ENCODE results near the gene MRPL51. TPM values are rescaled to one million over a fixed set of nuclear protein-coding genes. Genes with fewer than 3 reads are reported as not detected.
"Not testable (repeated sequence)": the region's sequence is repeated elsewhere in the genome, so short reads cannot be mapped to it uniquely, and the experiment has no call there.

Gene MRPL51
- total and polyA plus RNA-seq, 2 of the 8 experiments (the other 6 are each of a cell fraction or from before 2014, with no cell fraction given) = 119 to 331 TPM

GRCh38 chr12:6537580-6538419 is 44.7 kb upstream of the MRPL51 start:
- not testable (repeated sequence) for H3K4me3 ChIP-seq (ENCODE audit: extremely low read depth in 1 of 4, insufficient read depth in 2 of 4, low read depth in 3 of 4, low read length in 4 of 4); H3K27ac ChIP-seq (ENCODE audit: low read depth, low read length)
- peaks cover 10 to 23% of the 10 kb centered on the region in 2 experiments for H4K20me1 ChIP-seq (replicated peaks in 1 of 2; ENCODE audit: control insufficient read depth in 1 of 2, insufficient read depth in 2 of 2, low read length in 2 of 2)
- TF ChIP-seq SP1 (IDR thresholded peaks at IDR 0.05; ENCODE audit: low read depth, low read length) (peak; percentile 84; the same call in 1 of the 2 replicates), SIN3A (conservative IDR thresholded peaks at IDR 0.05 in 1 of 2, IDR thresholded peaks at IDR 0.05 in 1 of 2; ENCODE audit: low read depth in 1 of 2, low read length in 2 of 2) (peak; percentile 38 to 83; a peak in 3 of 4 replicates), CTCF (IDR thresholded peaks at IDR 0.05; ENCODE audit: control extremely low read depth in 1 of 3, insufficient read depth in 1 of 3, low read depth in 1 of 3, low read length in 3 of 3) (peak in 2 of 3 experiments; percentile 61 to 77; a peak in 3 of 4 replicates), POLR2AphosphoS5 (IDR thresholded peaks at IDR 0.05; ENCODE audit: low read depth, low read length) (peak; percentile 89; the same call in 1 of the 2 replicates), RAD21 (IDR thresholded peaks at IDR 0.05 in 1 of 2, conservative IDR thresholded peaks at IDR 0.05 in 1 of 2; ENCODE audit: low read depth in 2 of 2, low read length in 2 of 2) (peak; percentile 43 to 48), TEAD4 (IDR thresholded peaks at IDR 0.05; ENCODE audit: low read depth, low read length) (peak; percentile 59), SIX5 (IDR thresholded peaks at IDR 0.05; ENCODE audit: low read depth, low read length) (peak; percentile 47; the same call in 1 of the 2 replicates)

More at GRCh38 chr12:6537580-6538419, 44.7 kb upstream of the MRPL51 start:
- H3K9ac ChIP-seq (replicated peaks in 1 of 4; ENCODE audit: extremely low read depth in 1 of 4, low read depth in 3 of 4, low read length in 3 of 4); H4K91ac ChIP-seq (replicated peaks; ENCODE audit: insufficient read length, low read length); H3K79me1 ChIP-seq (ENCODE audit: low read depth, low read length); H3K9me3 ChIP-seq (ENCODE audit: insufficient read depth in 2 of 2, low read depth in 1 of 2, low read length in 1 of 2); H2BK120ac ChIP-seq (replicated peaks; ENCODE audit: low read depth, low read length); H2AK5ac ChIP-seq (ENCODE audit: low read depth, low read length); H2BK5ac ChIP-seq (ENCODE audit: low read depth, low read length); H3K14ac ChIP-seq (ENCODE audit: insufficient read length); H3K4me2 ChIP-seq (ENCODE audit: insufficient read depth in 1 of 2, low read depth in 2 of 2, low read length in 2 of 2); H4K5ac ChIP-seq (ENCODE audit: insufficient read length, low read depth, low read length); H3K4ac ChIP-seq (replicated peaks; ENCODE audit: insufficient read length, low read depth, low read length); FAIRE-seq; H2BK12ac ChIP-seq (ENCODE audit: low read depth, low read length); H2BK20ac ChIP-seq (ENCODE audit: low read length); H2AFZ ChIP-seq (ENCODE audit: low read length); H4K8ac ChIP-seq (ENCODE audit: extremely low read depth, insufficient read depth, low read length); H3K23ac ChIP-seq (ENCODE audit: insufficient read length); H3K27me3 ChIP-seq (replicated peaks in 1 of 4; ENCODE audit: control insufficient read depth in 3 of 4, extremely low read depth in 1 of 4, insufficient read depth in 3 of 4, low read length in 3 of 4); H3K56ac ChIP-seq (replicated peaks; ENCODE audit: insufficient read length, low read depth, low read length); H3K18ac ChIP-seq (ENCODE audit: extremely low read depth, low read length); H2BK15ac ChIP-seq (ENCODE audit: low read length): not testable (repeated sequence)
- H3K36me3 ChIP-seq (ENCODE audit: control insufficient read depth in 2 of 4, insufficient read depth in 4 of 4, low read length in 3 of 4) = peaks cover 23 to 39% (median 28%) of the 10 kb centered on the region in 4 experiments
- WGBS, 2 experiments (ENCODE audit: extremely low coverage in 1 of 2, insufficient coverage in 1 of 2, insufficient read length in 1 of 2, insufficient replicate concordance in 2 of 2, low coverage in 1 of 2, low lambda C conversion rate in 2 of 2, missing lambda C conversion rate in 1 of 2) = 75% methylated on average over 17 of the region's 17 CpGs; no CpG with 5 or more reads in 1 of the 2 experiments
- H3K23me2 ChIP-seq (ENCODE audit: low read depth, low read length) = peaks cover 13% of the 10 kb centered on the region
- POLR2A ChIA-PET (ENCODE audit: partially characterized antibody) = interaction anchor here (0.6 to 11.4 kb wide), 42 partner anchors 12 to 483 kb away, joined by 3 to 665 read pairs (median 5); partner anchors contain the start of genes CHD4, IFFO1, MRPL51 and NCAPD2
- H3K4me1 ChIP-seq (replicated peaks in 1 of 4; ENCODE audit: control insufficient read depth in 3 of 4, insufficient read depth in 4 of 4, low read length in 3 of 4) = peaks cover 0 to 15% (median 11%) of the 10 kb centered on the region in 4 experiments; a peak in 6 of 7 replicates
- peaks cover 3 to 22% of the 10 kb centered on the region in 2 experiments; a peak in 3 of 4 replicates for H3K79me2 ChIP-seq (ENCODE audit: control insufficient read depth in 1 of 2, insufficient read depth in 2 of 2, low read length in 2 of 2)
- CTCF ChIA-PET (ENCODE audit: partially characterized antibody) = interaction anchor here (0.7 to 24.9 kb wide), 26 partner anchors 9 to 299 kb away, joined by 3 to 462 read pairs (median 5); partner anchors contain the start of genes IFFO1 and NOP2
- peak in 1 of 2 experiments; percentile 85 for DNase-seq (ENCODE audit: low read depth in 1 of 2, low spot score in 2 of 2)

Data from H1 (cell line).